K562 (cell line): Measurements from ENCODE around the gene FBXW11. TPM values are rescaled to one million over a fixed set of nuclear protein-coding genes. Genes with fewer than 3 reads are reported as not detected.

ENCODE experiments used
- ATF4 ChIP-seq: fragments of 450-650 bp; formaldehyde crosslinking; IDR thresholded peaks from 2 replicates; pipeline ENCODE4 v1.4.0; 2022; ENCODE audit warnings: mild to moderate bottlenecking, moderate library complexity
- CBX2 ChIP-seq: fragments of 200-600 bp; sonication (generic); IDR thresholded peaks from one replicate; pipeline ENCODE4 v1.6.1; 2012; ENCODE audit warnings: mild to moderate bottlenecking, low read length, inconsistent platforms; ENCODE audit not compliant: insufficient read depth, poor library complexity, severe bottlenecking
- MAFF ChIP-seq: IDR thresholded peaks from 2 replicates; pipeline ENCODE4 v1.6.1; 2012; ENCODE audit warnings: low read length, improper control_type of control experiment
- PRMT5 ChIP-seq: sonication (generic); formaldehyde crosslinking; IDR thresholded peaks from 2 replicates; pipeline ENCODE4 v1.5.0; 2020; ENCODE audit warnings: missing genetic modification reagents
- RAD21 ChIP-seq, 2 experiments: fragments of 250-450 bp in 1 of 2; fragments of 450-650 bp in 1 of 2; sonication (Bioruptor Pico) in 1 of 2; formaldehyde crosslinking in 1 of 2; IDR thresholded peaks in 1 of 2; conservative IDR thresholded peaks in 1 of 2; 2 replicates each; pipeline versions ENCODE4 v1.4.0 to v1.8.0; 2020 to 2022; ENCODE audit warnings: mild to moderate bottlenecking in 2 of 2, moderate library complexity in 1 of 2
- RUNX1 ChIP-seq: sonication (generic); IDR thresholded peaks from 2 replicates; pipeline ENCODE4 v1.6.1; 2016; ENCODE audit warnings: antibody characterized with exemption, low read depth
- TARDBP ChIP-seq: fragments of 450-650 bp; IDR thresholded peaks from 2 replicates; pipeline ENCODE4 v1.6.1; 2016
- ZBTB7A ChIP-seq: IDR thresholded peaks from 2 replicates; pipeline ENCODE4 v1.6.1; 2011; ENCODE audit warnings: low read depth, mild to moderate bottlenecking, low read length, moderate library complexity, borderline replicate concordance; ENCODE audit not compliant: control insufficient read depth
- ZNF639 ChIP-seq, 2 experiments: fragments of 200-800 bp in 1 of 2; sonication (Bioruptor generic) in 1 of 2; sonication (generic) in 1 of 2; formaldehyde crosslinking in 1 of 2; IDR thresholded peaks in 1 of 2; conservative IDR thresholded peaks in 1 of 2; 2 replicates each; pipeline versions ENCODE4 v1.5.0 to v1.6.1; 2016 to 2020; ENCODE audit warnings: missing compliant biosample characterization in 1 of 2, missing genetic modification characterization in 1 of 2, missing genetic modification reagents in 1 of 2
- polyA plus RNA-seq, 8 experiments: library from polyadenylated mRNA; depleted of rRNA in 4 of 8; stranded (reverse) in 5 of 8; unstranded in 3 of 8; fragments of >200 nt; fragmentation: Nextera tagmentation in 2 of 8; fragmentation: Illumina TruSeq in 1 of 8; extraction: Ambion mirVana in 2 of 8; extraction: Trizol in 1 of 8; gene quantifications; 2 replicates each; pipeline versions ENCODE4 v1.2.1 to v1.2.3, GENCODE V29; 2011 to 2014; ENCODE audit warnings: inconsistent platforms in 1 of 8, missing spikeins in 1 of 8
- total RNA-seq, 7 experiments: library from RNA; depleted of rRNA in 6 of 7; stranded (reverse); fragments of >200 nt in 6 of 7; fragmentation: Illumina TruSeq in 2 of 7; extraction: Trizol in 2 of 7; gene quantifications; 2 replicates each; pipeline versions ENCODE4 v1.2.1 to v1.2.3, GENCODE V29; 2011 to 2021; ENCODE audit warnings: low replicate concordance in 1 of 7
- TF ChIP-seq, protein P1 (sequence below): sonication (generic); formaldehyde crosslinking; IDR thresholded peaks from 2 replicates; pipeline ENCODE4 v1.8.0; 2022; ENCODE audit warnings: missing genetic modification reagents, mild to moderate bottlenecking, borderline replicate concordance
- TF ChIP-seq, protein P2 (sequence below): fragments of 250-450 bp; sonication (Bioruptor Pico); IDR thresholded peaks from 2 replicates; pipeline ENCODE4 v1.4.0; 2020

FBXW11 gene
- total and polyA plus RNA-seq, 9 of the 15 experiments (the other 6 are each of a cell fraction or from before 2014, with no cell fraction given) = 3.0 to 28.6 (median 23.6) TPM

DNA sequence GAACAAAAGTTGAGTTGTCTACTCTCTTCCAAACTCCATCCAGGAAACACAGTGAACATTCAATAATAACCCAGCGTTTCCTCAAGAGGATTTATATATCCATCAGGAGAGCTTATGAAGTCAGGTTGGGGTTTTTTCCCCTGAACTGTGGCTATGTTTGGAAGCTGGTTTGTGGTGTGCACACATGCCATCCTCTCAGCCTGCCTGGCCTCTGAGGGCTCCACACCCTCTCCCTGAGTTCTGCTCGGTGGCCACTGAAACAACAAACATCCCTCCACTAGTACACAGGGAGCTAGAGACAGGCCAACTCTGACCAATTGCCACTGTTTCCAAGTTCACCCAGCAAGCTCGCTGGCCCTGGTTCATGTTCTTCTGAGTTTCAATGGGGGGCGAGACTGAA, 185.2 kb downstream of the FBXW11 start (continued):
- TF ChIP-seq, protein P1, sequence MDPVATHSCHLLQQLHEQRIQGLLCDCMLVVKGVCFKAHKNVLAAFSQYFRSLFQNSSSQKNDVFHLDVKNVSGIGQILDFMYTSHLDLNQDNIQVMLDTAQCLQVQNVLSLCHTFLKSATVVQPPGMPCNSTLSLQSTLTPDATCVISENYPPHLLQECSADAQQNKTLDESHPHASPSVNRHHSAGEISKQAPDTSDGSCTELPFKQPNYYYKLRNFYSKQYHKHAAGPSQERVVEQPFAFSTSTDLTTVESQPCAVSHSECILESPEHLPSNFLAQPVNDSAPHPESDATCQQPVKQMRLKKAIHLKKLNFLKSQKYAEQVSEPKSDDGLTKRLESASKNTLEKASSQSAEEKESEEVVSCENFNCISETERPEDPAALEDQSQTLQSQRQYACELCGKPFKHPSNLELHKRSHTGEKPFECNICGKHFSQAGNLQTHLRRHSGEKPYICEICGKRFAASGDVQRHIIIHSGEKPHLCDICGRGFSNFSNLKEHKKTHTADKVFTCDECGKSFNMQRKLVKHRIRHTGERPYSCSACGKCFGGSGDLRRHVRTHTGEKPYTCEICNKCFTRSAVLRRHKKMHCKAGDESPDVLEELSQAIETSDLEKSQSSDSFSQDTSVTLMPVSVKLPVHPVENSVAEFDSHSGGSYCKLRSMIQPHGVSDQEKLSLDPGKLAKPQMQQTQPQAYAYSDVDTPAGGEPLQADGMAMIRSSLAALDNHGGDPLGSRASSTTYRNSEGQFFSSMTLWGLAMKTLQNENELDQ (CRISPR knock-in tag) = no peak
- TF ChIP-seq CBX2 (no peak), ZNF639 (CRISPR knock-in tag; conservative IDR thresholded peaks at IDR 0.05 in 1 of 2, IDR thresholded peaks at IDR 0.05 in 1 of 2) (no peak), ZBTB7A (no peak), PRMT5 (CRISPR knock-in tag) (no peak), RAD21 (CRISPR knock-in tag; conservative IDR thresholded peaks at IDR 0.05 in 1 of 2, IDR thresholded peaks at IDR 0.05 in 1 of 2) (no peak), ATF4 (CRISPR knock-in tag) (no peak), RUNX1 (no peak), MAFF (no peak), TARDBP (no peak)
- TF ChIP-seq, protein P2, sequence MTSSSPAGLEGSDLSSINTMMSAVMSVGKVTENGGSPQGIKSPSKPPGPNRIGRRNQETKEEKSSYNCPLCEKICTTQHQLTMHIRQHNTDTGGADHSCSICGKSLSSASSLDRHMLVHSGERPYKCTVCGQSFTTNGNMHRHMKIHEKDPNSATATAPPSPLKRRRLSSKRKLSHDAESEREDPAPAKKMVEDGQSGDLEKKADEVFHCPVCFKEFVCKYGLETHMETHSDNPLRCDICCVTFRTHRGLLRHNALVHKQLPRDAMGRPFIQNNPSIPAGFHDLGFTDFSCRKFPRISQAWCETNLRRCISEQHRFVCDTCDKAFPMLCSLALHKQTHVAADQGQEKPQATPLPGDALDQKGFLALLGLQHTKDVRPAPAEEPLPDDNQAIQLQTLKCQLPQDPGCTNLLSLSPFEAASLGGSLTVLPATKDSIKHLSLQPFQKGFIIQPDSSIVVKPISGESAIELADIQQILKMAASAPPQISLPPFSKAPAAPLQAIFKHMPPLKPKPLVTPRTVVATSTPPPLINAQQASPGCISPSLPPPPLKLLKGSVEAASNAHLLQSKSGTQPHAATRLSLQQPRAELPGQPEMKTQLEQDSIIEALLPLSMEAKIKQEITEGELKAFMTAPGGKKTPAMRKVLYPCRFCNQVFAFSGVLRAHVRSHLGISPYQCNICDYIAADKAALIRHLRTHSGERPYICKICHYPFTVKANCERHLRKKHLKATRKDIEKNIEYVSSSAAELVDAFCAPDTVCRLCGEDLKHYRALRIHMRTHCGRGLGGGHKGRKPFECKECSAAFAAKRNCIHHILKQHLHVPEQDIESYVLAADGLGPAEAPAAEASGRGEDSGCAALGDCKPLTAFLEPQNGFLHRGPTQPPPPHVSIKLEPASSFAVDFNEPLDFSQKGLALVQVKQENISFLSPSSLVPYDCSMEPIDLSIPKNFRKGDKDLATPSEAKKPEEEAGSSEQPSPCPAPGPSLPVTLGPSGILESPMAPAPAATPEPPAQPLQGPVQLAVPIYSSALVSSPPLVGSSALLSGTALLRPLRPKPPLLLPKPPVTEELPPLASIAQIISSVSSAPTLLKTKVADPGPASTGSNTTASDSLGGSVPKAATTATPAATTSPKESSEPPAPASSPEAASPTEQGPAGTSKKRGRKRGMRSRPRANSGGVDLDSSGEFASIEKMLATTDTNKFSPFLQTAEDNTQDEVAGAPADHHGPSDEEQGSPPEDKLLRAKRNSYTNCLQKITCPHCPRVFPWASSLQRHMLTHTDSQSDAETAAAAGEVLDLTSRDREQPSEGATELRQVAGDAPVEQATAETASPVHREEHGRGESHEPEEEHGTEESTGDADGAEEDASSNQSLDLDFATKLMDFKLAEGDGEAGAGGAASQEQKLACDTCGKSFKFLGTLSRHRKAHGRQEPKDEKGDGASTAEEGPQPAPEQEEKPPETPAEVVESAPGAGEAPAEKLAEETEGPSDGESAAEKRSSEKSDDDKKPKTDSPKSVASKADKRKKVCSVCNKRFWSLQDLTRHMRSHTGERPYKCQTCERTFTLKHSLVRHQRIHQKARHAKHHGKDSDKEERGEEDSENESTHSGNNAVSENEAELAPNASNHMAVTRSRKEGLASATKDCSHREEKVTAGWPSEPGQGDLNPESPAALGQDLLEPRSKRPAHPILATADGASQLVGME (CRISPR knock-in tag) = no peak
- TF ChIP-seq, all 486 proteins: peak for 0
